Nucleus accumbens (tissue), 56 donors: ENCODE data around the gene NTN1.
A peak's percentile ranks its signal among the peaks of the same experiment; 100 is the strongest.
"Not testable (repeated sequence)": the region's sequence is repeated elsewhere in the genome, so short reads cannot be mapped to it uniquely, and the experiment has no call there.

Source experiments
- DNase-seq, 56 donors: peaks; one replicate each; lab custom pipeline; 2025; lab: John Stamatoyannopoulos, UW

NTN1 gene

DNA sequence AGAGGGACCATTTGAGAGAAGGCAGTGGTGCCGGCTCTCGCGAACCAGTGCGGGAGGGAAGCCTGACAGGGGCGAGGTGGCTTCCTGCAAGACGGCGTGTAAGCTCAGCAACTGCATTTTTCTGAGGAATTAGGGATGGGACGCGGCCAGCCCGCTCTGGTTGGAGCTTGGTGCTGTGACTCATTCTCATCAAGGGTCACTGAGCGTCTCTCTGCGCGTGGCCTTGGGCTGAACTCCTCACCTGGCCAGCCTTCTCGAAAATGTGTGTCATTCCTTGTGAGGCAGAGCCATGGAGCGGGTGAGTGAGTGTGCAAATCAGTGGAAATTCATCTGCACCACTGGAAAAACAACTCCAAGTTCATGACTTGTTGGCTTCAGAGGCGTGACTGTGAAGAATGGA, 52.8 kb downstream of the NTN1 start:
- no peak for DNase-seq

GRCh38 chr17:9079461-9080103, 58.3 kb downstream of the NTN1 start:
- no peak for DNase-seq

DNA sequence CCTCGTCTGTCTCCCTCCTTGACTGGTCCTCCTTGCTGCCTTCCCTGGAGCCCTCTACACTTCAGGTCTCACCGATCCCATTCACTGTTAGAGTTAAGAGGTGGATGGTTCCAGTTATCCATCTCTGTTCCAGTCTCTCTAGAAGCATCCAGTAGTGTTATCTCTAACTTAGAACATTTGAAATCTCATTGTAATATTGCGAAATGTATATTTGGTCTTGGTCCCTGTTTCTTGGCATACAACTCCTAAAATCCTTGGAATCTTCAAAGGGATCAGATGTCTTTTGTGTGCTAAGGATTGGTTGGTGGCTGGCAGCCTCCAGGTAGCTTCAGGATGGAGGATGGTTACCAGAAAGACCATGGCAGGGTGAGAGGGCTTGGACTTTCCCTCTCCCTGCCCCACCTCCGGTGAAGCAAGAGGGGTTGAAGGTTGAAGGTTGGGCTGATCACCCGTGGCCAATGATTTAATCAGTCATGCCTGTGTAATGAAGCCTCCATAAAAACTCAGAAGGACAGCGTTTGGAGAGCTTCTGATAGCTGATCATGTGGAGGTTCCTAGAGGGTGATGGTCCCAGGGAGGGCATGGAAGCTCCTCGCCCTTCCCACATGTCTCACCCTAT, 59.1 kb downstream of the NTN1 start:
- DNase-seq: no peak

GRCh38 chr17:9080983-9081382, 59.7 kb downstream of the NTN1 start:
- DNase-seq: no peak

- no peak for DNase-seq
Measured at GRCh38 chr17:9086577-9086976, 65.3 kb downstream of the NTN1 start.

DNA sequence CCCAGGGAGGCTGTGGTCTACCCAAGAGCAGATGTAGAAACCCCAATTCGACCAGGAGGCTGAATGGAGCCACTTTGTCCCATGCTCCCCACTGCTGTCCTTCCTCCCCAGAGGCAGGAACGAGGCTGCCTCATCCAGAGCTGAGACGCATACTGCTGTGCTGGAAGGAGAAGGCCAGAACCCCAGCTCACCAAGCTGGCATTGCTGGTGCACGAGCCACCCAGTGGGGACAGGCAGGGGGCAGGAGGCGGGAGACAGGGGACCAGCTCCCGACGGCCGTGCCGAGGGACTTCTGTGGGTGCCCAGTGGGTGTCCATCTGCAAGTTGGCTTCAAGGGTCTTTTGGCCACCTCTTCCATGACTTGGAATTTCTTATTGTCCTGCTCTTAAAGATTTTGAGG, 66.6 kb downstream of the NTN1 start:
- no peak for DNase-seq

GRCh38 chr17:9090641-9091096, 69.4 kb downstream of the NTN1 start:
- peak in 33 of 56 donors; percentile 2 to 57 (median 22) for DNase-seq

DNA sequence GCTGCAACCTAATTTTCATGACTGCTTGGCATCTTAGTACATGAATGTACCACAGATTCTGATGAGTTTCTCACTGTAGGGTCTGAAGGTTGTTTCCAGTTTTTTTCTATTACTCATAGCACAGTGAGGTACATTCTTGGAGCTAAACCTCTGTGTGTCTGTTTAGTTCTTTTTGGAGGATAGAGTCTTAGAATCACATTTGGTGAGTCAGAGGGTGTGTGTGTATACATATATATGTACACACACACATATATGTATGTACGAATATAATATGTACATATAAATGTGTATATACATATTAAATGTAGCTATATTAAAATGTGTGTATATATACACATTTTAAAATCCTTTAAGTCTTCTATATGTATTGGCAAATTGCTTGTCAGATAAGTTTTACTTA, 72.9 kb downstream of the NTN1 start:
- no peak for DNase-seq

- DNase-seq: no peak
Measured at GRCh38 chr17:9095390-9095789, 74.1 kb downstream of the NTN1 start.

GRCh38 chr17:9098242-9098825, 77.0 kb downstream of the NTN1 start:
- no peak for DNase-seq

GRCh38 chr17:9101356-9101755, 80.0 kb downstream of the NTN1 start:
- no peak for DNase-seq

- not testable (repeated sequence) for DNase-seq
Measured at GRCh38 chr17:9103193-9103592, 81.9 kb downstream of the NTN1 start.

DNA sequence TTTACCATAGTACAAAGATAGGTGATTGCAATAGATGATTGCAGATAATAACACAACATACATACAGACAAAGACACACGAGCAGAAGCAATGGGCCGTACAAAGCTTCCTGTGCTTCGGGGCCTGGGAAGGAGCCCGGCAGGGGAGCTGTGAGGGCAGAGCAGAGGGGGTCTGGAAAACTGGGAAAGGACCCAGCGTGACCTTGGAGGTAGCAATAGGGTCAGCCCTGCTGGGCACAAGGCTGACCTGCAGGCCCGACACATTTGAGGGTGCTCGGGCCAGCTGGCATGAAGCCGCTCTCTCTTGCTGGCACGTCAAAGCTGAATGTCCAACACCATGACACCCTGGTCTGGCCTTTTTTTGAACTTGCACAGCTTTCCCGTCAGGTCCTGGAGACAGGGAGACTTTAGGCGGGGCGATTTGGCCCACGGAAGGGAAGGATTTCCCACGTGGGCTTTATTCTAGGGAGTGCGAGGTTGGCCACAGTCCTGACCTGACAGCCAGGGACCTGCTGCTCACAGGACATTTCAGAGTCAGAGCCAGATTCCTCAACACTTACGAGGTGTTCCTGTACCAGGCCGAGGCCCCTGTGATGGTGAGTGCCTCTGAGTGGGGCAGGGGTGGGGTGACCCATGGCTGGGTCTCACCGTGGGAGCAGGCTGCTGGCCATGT, 83.2 kb downstream of the NTN1 start:
- peak in 1 of 56 donors; percentile 4 for DNase-seq

DNA sequence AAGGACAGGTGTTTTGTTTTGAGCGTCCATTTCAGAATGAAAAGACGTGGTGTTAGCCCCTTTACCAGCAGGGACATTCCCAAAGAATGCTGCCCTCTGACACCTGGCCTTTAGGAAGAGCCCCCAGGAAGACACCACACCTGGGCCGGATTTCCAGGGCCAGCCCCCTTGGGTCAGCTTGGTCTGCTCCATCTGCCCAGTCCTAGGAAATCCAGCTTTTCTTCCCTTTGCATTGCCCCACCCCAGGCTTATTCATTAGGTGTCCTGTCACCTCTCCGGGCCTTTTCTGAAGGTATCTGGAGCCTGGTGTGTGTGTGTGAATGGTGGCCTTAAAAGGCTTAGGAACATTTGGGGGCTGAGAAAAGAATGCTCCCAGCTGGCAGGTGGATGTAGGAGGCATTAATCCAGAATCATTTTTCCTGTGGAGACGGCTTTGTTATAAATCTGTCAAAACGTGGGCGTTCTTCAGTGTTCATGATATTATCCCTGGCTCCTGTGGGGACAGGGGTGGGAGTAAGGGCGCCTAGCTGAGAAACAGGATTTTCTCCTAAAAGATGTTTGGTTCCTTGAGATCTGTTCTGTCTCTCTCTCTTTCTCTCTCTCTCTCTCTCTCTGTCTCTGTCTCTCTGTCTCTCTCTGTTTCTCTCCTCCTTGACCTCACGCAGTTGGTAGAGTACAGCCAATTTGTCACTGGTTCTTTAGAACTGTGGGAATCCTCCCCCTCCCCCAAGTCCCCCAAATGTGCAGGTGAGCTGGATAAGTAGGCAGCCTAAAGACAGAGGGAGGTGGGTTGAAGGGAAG, 84.0 kb downstream of the NTN1 start:
- peak in 15 of 56 donors; percentile 3 to 53 (median 14) for DNase-seq

GRCh38 chr17:9106278-9106677, 85.0 kb downstream of the NTN1 start:
- not testable (repeated sequence) for DNase-seq

GRCh38 chr17:9107527-9107926, 86.2 kb downstream of the NTN1 start:
- no peak for DNase-seq

- DNase-seq: no peak
Measured at GRCh38 chr17:9108146-9108545, 86.8 kb downstream of the NTN1 start.

- no peak for DNase-seq
Measured at GRCh38 chr17:9109933-9110332, 88.6 kb downstream of the NTN1 start.

DNA sequence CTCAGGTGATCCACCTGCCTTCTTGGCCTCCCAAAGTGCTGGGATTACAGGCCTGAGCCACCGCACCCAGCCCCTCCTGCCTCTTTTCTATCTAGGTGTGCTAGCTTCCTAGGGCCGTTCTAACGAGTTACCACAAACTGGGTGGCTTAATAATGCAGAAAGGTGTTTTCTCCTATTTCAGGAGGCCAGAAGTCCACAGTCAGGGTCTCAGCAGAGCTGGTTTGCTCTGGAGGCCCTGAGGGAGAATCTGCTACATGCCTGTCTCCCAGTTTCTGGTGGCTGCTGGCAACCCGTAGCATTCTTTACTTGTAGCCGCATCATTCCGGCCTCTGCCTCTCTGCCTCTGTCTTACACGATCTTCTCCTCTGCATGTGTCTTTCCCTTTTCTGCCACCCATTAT, 89.2 kb downstream of the NTN1 start:
- DNase-seq: no peak
